DND-41 (cell line): ENCODE results near the gene SNORC.

ENCODE experiments used
- ATAC-seq: fragments of 200-7000 bp; cut with Tn5 transposase; 3 replicates; pipeline ENCODE4 v1.9.1; 2021; ENCODE audit warnings: low read depth; ENCODE audit not compliant: insufficient read depth
- DNase-seq: peaks from one replicate; pipeline ENCODE4 v3.0.0-alpha.2; 2020
- H2AFZ ChIP-seq: 2 replicates; pipeline ENCODE4 v1.6.0; 2012; ENCODE audit warnings: low read depth, low read length
- H3K27ac ChIP-seq: 2 replicates; pipeline ENCODE4 v1.5.1; 2012; ENCODE audit warnings: low read length, inconsistent platforms
- H3K27me3 ChIP-seq: fragments of 200-600 bp; sonication (generic); 2 replicates; pipeline ENCODE4 v1.6.0; 2012; ENCODE audit warnings: low read length, mild to moderate bottlenecking, inconsistent platforms; ENCODE audit not compliant: insufficient read depth, poor library complexity
- H3K36me3 ChIP-seq: 2 replicates; pipeline ENCODE4 v1.5.1; 2012; ENCODE audit warnings: low read length, inconsistent platforms; ENCODE audit not compliant: insufficient read depth
- H3K4me1 ChIP-seq: 2 replicates; pipeline ENCODE4 v1.5.1; 2012; ENCODE audit warnings: mild to moderate bottlenecking, low read length; ENCODE audit not compliant: insufficient read depth
- H3K4me2 ChIP-seq: 2 replicates; pipeline ENCODE4 v1.6.0; 2012; ENCODE audit warnings: mild to moderate bottlenecking, moderate library complexity, low read length, inconsistent platforms; ENCODE audit not compliant: insufficient read depth
- H3K4me3 ChIP-seq, 2 experiments: fragments of 200-600 bp in 1 of 2; shearing (Covaris generic) in 1 of 2; 2 replicates each; pipeline ENCODE4 v1.5.1; 2012 to 2016; ENCODE audit warnings: inconsistent platforms in 2 of 2, low read length in 2 of 2, mild to moderate bottlenecking in 2 of 2, low read depth in 1 of 2, moderate library complexity in 1 of 2
- H3K79me2 ChIP-seq: 2 replicates; pipeline ENCODE4 v1.6.0; 2012; ENCODE audit warnings: low read length, inconsistent platforms; ENCODE audit not compliant: insufficient read depth
- H3K9ac ChIP-seq: 2 replicates; pipeline ENCODE4 v1.6.0; 2012; ENCODE audit warnings: low read depth, mild to moderate bottlenecking, inconsistent platforms, low read length, moderate library complexity
- H3K9me3 ChIP-seq: 2 replicates; pipeline ENCODE4 v1.5.1; 2012; ENCODE audit warnings: low read length, moderate library complexity, mild to moderate bottlenecking, inconsistent platforms; ENCODE audit not compliant: insufficient read depth, severe bottlenecking
- H4K20me1 ChIP-seq: 2 replicates; pipeline ENCODE4 v1.6.0; 2012; ENCODE audit warnings: low read length; ENCODE audit not compliant: insufficient read depth
- EZH2 ChIP-seq: IDR thresholded peaks from 3 replicates; pipeline ENCODE4 v1.6.1; 2012; ENCODE audit warnings: borderline replicate concordance, low read depth, mild to moderate bottlenecking, moderate library complexity, low read length, inconsistent platforms; ENCODE audit not compliant: severe bottlenecking
- TF ChIP-seq, protein P1 (sequence below): IDR thresholded peaks from 2 replicates; pipeline ENCODE4 v1.5.1; 2012; ENCODE audit warnings: borderline replicate concordance, low read length, moderate library complexity, mild to moderate bottlenecking; ENCODE audit not compliant: poor library complexity, severe bottlenecking; ENCODE audit errors: extremely low read depth

SNORC gene

DNA sequence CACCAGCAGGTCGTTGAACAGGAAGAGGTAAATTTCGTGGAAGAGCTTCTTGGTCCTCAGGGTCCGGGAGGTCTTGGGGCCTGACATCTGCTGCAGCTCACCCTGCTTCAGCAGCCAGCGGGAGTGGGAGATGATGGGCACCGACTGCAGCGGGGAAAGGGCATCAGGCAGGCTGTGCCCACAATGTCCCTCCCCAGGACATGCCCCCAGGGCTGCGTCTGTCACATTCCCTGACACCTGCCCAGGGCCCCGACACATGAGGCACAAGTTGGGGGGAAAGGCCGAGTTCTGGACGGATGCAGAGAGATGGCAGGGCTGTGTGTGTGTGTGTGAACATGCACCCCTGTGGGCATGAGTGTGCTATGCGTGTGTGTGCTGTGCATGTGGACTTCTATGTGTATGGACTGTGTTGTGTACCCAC is 13.9 kb downstream of the SNORC start:
- Histone ChIP-seq H3K27ac (no peak overlapping the region), H3K4me1 (no peaks in the 10 kb centered on the region), H2AFZ (no peak overlapping the region), H3K4me3 (no peak overlapping the region), H3K9me3 (no peaks in the 10 kb centered on the region), H3K4me2 (no peak overlapping the region), H3K79me2 (no peaks in the 10 kb centered on the region), H3K9ac (no peak overlapping the region), H3K36me3 (no peaks in the 10 kb centered on the region), H4K20me1 (no peaks in the 10 kb centered on the region), H3K27me3 (no peaks in the 10 kb centered on the region)
- TF ChIP-seq, protein P1, sequence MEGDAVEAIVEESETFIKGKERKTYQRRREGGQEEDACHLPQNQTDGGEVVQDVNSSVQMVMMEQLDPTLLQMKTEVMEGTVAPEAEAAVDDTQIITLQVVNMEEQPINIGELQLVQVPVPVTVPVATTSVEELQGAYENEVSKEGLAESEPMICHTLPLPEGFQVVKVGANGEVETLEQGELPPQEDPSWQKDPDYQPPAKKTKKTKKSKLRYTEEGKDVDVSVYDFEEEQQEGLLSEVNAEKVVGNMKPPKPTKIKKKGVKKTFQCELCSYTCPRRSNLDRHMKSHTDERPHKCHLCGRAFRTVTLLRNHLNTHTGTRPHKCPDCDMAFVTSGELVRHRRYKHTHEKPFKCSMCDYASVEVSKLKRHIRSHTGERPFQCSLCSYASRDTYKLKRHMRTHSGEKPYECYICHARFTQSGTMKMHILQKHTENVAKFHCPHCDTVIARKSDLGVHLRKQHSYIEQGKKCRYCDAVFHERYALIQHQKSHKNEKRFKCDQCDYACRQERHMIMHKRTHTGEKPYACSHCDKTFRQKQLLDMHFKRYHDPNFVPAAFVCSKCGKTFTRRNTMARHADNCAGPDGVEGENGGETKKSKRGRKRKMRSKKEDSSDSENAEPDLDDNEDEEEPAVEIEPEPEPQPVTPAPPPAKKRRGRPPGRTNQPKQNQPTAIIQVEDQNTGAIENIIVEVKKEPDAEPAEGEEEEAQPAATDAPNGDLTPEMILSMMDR: no peak
- TF ChIP-seq EZH2: no peak
- no peak for DNase-seq
- no peak for ATAC-seq

DNA sequence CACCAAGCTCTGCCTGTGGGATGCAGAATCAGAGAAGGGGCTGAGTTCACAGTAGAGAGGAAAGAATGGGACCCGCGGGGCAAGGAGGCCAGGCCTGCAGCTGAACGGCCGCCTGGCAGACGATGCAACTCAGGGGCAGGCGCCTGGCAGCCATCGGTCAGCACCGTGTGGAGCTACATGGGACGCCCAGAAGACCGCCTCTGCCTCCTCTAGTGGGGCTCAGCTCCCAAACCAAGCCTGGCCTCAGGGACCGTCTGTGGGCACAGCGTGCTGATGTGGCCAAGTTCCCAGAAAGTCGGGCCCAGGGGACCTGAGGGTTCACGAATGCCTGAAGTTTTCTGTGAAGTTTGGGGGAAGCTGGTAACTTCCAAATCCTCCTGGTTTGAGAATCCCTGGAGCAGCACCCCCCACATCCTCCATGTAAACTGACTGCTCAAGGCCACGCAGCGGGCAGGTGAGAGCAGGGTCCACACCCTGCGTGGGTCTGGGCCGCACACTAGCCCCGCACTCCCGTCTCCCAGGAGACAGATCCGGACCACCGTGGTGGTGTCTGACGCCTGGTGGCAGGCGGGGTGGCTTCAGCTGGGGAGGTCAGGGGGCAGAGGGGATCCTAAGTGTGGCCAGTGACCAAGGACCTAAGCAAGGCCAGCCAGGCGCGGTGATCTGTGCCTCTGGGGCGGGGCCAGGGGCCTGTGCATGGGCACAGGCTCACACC is 14.6 kb downstream of the SNORC start:
- H3K4me1 ChIP-seq: no peaks in the 10 kb centered on the region
- no peaks in the 10 kb centered on the region for H3K27me3 ChIP-seq
- no peaks in the 10 kb centered on the region for H3K9me3 ChIP-seq
- no peak for DNase-seq
- ATAC-seq: no peak
- H3K4me2 ChIP-seq: no peak overlapping the region
- H3K36me3 ChIP-seq: no peaks in the 10 kb centered on the region
- H3K79me2 ChIP-seq: no peaks in the 10 kb centered on the region
- no peak overlapping the region for H3K9ac ChIP-seq
- TF ChIP-seq, protein P1: no peak
- no peak for TF ChIP-seq EZH2
- no peak overlapping the region for H3K27ac ChIP-seq
- H2AFZ ChIP-seq: no peak overlapping the region
- peaks cover under 1% of the 10 kb centered on the region; the same call in 1 of the 2 replicates for H4K20me1 ChIP-seq
- no peak overlapping the region for H3K4me3 ChIP-seq

DNA sequence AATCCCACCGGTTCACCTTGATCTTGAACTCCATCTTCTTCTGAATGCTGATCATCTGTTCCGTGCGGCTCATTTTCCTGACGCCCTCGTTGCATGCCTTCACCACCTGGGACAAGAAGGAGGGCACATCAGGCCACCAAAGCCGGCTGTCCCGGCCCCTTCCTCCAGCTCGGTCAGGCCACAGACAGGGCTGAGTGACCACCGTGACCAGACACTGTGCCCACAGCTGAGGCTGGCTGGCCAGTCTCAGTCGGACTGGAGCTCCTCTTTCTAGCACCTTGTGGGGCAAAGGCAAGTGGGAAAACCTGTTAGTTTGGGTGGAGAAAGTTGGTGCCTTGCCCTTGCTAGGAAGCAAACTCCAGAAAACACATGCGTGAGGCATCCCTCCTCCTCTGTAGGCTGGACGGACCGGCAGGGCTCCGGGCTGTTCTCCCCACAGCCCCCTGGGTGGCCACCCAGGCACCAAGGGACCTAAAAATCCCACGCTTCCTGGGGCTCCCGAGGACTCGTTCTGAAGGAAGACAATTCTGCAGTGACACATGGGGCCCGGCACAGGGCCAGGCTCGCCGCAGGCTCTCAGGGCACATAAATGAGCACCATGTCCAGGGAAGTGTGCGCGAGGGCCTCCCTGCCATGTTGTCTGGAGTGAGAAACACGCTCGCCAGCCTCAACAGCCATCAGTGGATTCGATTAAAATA is 15.3 kb downstream of the SNORC start:
- no peak overlapping the region for H2AFZ ChIP-seq
- ATAC-seq (no peak), DNase-seq (no peak)
- no peaks in the 10 kb centered on the region for H3K4me1 ChIP-seq
- no peaks in the 10 kb centered on the region for H3K9me3 ChIP-seq
- no peak overlapping the region for H3K27ac ChIP-seq
- H3K9ac ChIP-seq: no peak overlapping the region
- H3K4me2 ChIP-seq: no peak overlapping the region
- H3K4me3 ChIP-seq: no peak overlapping the region
- TF ChIP-seq, protein P1: no peak
- TF ChIP-seq EZH2: no peak
- H3K27me3 ChIP-seq: no peaks in the 10 kb centered on the region
- no peaks in the 10 kb centered on the region for H3K36me3 ChIP-seq
- no peaks in the 10 kb centered on the region for H3K79me2 ChIP-seq
- peaks cover 2% of the 10 kb centered on the region; the same call in 1 of the 2 replicates for H4K20me1 ChIP-seq
